Activated naive CD8-positive, alpha-beta T cell (primary cell): Measurements from ENCODE around the gene ENOX1.

ENCODE experiments used
- H3K27ac Mint-ChIP-seq: one replicate; pipeline ENCODE4 v1.8.0; 2021; ENCODE audit warnings: mixed read lengths
- H3K27me3 Mint-ChIP-seq: one replicate; pipeline ENCODE4 v1.8.0; 2021; ENCODE audit warnings: mixed read lengths
- H3K36me3 Mint-ChIP-seq: one replicate; pipeline ENCODE4 v1.8.0; 2021; ENCODE audit warnings: mixed read lengths
- H3K4me1 Mint-ChIP-seq: one replicate; pipeline ENCODE4 v1.8.0; 2021; ENCODE audit warnings: low read depth, mixed read lengths
- H3K4me3 Mint-ChIP-seq: one replicate; pipeline ENCODE4 v1.8.0; 2021; ENCODE audit warnings: mild to moderate bottlenecking, mixed read lengths
- H3K9me3 Mint-ChIP-seq: one replicate; pipeline ENCODE4 v1.8.0; 2021; ENCODE audit warnings: low read depth, mixed read lengths

The ENOX1 gene

DNA sequence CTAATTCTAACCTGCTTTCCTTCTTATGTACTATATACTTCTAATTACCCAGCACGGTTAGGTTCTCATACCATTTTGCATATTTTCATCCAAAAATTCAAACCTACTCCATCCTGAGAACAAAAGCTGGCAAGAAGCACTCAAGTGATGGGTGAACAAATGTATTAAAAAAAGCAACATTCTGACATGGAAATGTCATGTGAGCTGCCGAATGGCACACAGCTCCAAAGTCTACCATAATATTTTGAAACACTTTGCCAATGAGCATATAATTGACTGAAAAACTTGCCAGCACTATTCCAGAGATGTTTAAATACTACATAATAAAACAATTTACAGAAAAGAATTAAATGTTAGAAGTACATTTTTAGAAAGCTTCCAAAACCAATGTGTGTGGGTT, 274.6 kb downstream of the ENOX1 start:
- Mint-ChIP-seq H3K9me3 (no peaks in the 10 kb centered on the region), H3K4me1 (no peaks in the 10 kb centered on the region), H3K4me3 (no peak overlapping the region), H3K27ac (no peak overlapping the region), H3K36me3 (no peaks in the 10 kb centered on the region), H3K27me3 (no peaks in the 10 kb centered on the region)

DNA sequence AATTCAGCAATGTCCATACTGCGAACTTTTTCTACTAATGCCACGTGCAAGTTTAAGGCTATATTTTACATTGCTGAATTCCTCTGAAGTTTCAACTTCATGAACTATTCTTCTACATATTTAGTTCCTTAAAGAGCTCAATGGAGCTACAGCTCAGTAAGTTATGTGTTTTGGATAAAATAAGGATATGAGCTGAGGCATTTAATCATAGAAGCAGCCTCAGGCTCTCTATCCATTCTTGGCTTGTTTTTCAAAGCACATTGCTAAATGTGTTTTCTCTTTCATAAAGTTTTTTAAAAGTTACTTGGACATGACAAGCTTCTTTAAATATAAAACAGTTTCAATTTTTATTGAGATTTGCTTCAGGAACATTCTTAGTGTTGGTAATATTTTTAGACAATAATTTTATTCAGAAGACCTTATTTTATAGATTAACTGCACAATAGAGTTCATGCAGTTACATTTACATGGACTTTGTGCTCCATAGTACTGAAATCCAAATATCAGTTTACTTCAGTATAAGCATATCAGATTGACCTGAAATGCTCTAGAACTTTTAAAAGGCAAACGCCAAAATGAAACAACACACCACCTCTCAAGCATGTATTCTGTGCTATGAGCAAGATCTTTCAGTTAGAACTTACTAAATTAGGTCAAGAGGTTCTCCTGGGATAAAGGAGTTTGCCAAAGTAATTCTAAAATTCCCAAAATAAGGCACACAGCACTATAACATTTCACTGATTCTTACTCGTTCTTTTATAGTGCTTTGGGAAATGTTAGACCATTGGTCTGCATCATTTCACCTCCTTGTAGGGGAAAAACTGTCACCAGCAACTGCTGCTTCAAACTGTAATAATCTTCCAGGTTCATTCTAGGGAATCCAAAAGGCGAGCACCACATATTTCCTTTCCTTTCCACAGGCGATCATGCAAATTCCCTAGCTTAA, 275.5 kb downstream of the ENOX1 start:
- Mint-ChIP-seq H3K4me1 (no peaks in the 10 kb centered on the region), H3K36me3 (no peaks in the 10 kb centered on the region), H3K27me3 (no peaks in the 10 kb centered on the region), H3K9me3 (no peaks in the 10 kb centered on the region), H3K4me3 (no peak overlapping the region), H3K27ac (no peak overlapping the region)

- Mint-ChIP-seq H3K4me3 (no peak overlapping the region), H3K9me3 (peaks cover 10% of the 10 kb centered on the region), H3K27ac (no peak overlapping the region), H3K4me1 (no peaks in the 10 kb centered on the region), H3K36me3 (no peaks in the 10 kb centered on the region), H3K27me3 (peaks cover 7% of the 10 kb centered on the region)
Observed at GRCh38 chr13:43495732-43496131, 291.0 kb downstream of the ENOX1 start.

DNA sequence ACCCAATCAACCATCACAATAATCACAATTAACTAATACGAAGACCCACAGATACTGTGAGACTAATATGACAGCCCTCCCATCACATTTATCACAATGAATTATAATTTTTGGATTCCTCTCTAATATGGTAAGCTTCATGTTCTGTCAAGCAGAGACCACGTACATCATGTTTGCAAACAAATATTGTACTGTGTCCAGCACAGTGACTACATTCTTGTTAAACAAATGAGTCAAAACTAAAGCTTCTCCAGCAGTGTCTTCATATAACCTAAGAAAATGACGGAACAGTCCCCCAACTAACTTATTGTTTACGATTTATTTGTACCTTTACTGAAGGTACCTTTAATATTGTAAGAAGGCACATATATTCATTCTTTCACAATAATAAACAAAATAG, 292.6 kb downstream of the ENOX1 start:
- Mint-ChIP-seq H3K36me3 (no peaks in the 10 kb centered on the region), H3K27me3 (peaks cover 7% of the 10 kb centered on the region), H3K4me3 (no peak overlapping the region), H3K9me3 (no peaks in the 10 kb centered on the region), H3K27ac (no peak overlapping the region), H3K4me1 (no peaks in the 10 kb centered on the region)

DNA sequence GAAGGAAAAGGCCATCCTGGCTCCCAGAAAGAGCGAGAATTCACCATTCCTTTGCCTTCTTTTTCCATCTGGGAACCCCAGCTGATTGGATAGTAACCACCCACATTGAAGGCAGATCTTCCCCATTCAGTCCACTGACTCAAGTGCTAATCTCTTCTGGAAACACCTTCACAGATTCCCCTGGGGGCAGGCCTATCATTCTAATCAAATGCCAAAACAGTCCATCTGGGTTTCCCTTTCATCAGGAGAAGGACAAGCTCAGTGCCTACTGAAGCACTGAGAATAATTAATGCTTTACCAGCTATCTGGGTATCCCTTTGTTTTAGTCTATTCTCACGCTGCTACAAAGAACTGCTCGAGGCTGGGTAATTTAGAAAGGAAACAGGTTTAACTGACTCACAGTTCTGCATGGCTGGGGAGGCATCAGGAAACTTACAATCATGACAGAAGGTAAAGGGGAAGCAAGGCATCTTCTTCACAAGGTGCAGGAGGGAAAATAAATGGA, 293.2 kb downstream of the ENOX1 start:
- Mint-ChIP-seq H3K4me1 (no peaks in the 10 kb centered on the region), H3K9me3 (no peaks in the 10 kb centered on the region), H3K27me3 (peaks cover 6% of the 10 kb centered on the region), H3K36me3 (no peaks in the 10 kb centered on the region), H3K27ac (no peak overlapping the region), H3K4me3 (no peak overlapping the region)

DNA sequence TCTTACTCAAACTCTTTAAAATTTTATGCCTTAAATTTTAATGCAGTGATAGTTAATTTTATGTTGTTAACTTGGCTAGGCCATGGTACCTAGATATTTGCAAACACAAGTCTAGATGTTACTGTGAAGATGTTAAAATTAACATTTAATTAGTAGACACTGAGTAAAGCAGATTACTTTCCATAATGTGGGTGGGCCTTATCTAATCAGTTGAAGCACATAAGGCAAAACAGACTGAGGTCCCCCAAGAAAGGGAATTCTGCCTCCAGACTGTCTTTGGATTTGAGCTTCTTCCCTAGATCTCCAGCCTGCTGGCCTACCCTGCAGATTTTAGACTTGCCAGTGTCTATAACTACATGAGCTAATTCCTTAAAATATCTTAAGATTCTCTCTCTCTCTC, 294.0 kb downstream of the ENOX1 start:
- H3K27ac Mint-ChIP-seq, result no peak overlapping the region
- no peaks in the 10 kb centered on the region for H3K9me3 Mint-ChIP-seq
- no peaks in the 10 kb centered on the region for H3K4me1 Mint-ChIP-seq
- peaks cover 1% of the 10 kb centered on the region for H3K27me3 Mint-ChIP-seq
- no peak overlapping the region for H3K4me3 Mint-ChIP-seq
- H3K36me3 Mint-ChIP-seq, result no peaks in the 10 kb centered on the region

DNA sequence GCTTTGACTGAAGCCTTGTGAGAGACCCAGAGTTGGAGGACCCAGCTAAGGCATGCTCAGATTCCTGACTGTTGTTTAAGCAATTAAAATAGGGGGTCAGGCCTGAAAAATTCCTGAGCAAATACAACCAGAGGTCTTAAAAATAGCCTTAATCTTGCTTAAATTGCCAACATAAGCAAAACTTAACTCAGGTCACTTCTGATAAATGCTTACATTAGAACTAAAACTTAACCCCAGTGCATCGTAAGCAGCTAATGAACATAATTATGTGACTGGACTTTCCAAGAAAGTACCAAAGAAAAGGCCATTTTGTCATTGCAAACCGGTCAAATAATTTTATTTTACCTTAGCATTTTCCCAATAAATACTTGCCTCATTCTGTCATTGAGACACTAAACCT, 294.5 kb downstream of the ENOX1 start:
- Mint-ChIP-seq H3K36me3 (no peaks in the 10 kb centered on the region), H3K4me3 (no peak overlapping the region), H3K4me1 (no peaks in the 10 kb centered on the region), H3K27me3 (peaks cover 1% of the 10 kb centered on the region), H3K9me3 (no peaks in the 10 kb centered on the region), H3K27ac (no peak overlapping the region)

GRCh38 chr13:43489233-43489632, 297.5 kb downstream of the ENOX1 start:
- no peaks in the 10 kb centered on the region for H3K9me3 Mint-ChIP-seq
- H3K27ac Mint-ChIP-seq, result no peak overlapping the region
- no peaks in the 10 kb centered on the region for H3K36me3 Mint-ChIP-seq
- H3K27me3 Mint-ChIP-seq, result peaks cover 1% of the 10 kb centered on the region
- no peak overlapping the region for H3K4me3 Mint-ChIP-seq
- H3K4me1 Mint-ChIP-seq, result peaks cover 8% of the 10 kb centered on the region

DNA sequence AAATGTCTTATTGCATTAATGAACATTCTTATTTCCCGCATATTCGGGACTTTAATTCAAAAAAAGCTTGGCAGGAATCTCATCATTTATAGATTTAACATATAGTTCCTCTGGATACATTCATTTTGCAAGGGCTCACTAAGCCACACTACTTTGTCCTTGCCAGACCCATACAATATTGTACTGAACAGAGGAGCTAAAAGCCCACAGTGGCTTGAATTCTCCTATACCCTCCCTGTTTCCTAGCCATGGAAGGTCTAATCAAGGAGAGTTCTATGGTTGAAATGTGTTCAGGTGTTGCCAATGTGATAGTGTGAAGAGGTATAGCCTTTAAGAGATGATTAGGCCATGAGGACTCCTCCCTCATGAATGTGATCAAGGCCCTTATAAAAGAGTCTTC, 298.9 kb downstream of the ENOX1 start:
- Mint-ChIP-seq H3K4me3 (no peak overlapping the region), H3K36me3 (no peaks in the 10 kb centered on the region), H3K4me1 (peaks cover 10% of the 10 kb centered on the region), H3K27ac (no peak overlapping the region), H3K27me3 (peaks cover 1% of the 10 kb centered on the region), H3K9me3 (no peaks in the 10 kb centered on the region)

- Mint-ChIP-seq H3K27me3 (peaks cover 1% of the 10 kb centered on the region), H3K4me3 (no peak overlapping the region), H3K9me3 (no peaks in the 10 kb centered on the region), H3K4me1 (peaks cover 10% of the 10 kb centered on the region), H3K27ac (no peak overlapping the region), H3K36me3 (no peaks in the 10 kb centered on the region)
Observed at GRCh38 chr13:43487461-43487860, 299.3 kb downstream of the ENOX1 start.

GRCh38 chr13:43484432-43485225, 302.1 kb downstream of the ENOX1 start:
- Mint-ChIP-seq H3K4me1 (peaks cover 10% of the 10 kb centered on the region), H3K9me3 (no peaks in the 10 kb centered on the region), H3K27me3 (peaks cover 1% of the 10 kb centered on the region), H3K27ac (no peak overlapping the region), H3K36me3 (no peaks in the 10 kb centered on the region), H3K4me3 (no peak overlapping the region)

DNA sequence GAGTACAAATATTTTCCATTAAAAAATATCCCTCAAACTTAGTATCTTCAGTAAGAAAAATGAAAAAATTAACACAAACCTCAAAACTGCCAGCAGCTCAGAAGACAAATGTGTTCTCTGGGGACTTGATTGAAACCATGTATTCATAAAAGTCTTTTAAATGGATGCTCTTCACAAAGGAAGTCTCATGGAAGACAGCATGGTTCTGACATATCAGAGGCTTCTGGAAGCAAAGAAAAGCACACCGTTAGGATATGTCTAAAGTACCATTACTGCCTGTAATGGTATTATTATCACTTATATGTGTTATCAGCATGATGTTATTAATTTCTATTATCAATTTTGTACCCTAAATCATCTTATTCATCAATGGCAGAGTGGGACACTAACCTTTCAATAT, 302.8 kb downstream of the ENOX1 start:
- no peak overlapping the region for H3K27ac Mint-ChIP-seq
- H3K27me3 Mint-ChIP-seq, result peaks cover 2% of the 10 kb centered on the region
- H3K9me3 Mint-ChIP-seq, result no peaks in the 10 kb centered on the region
- H3K4me1 Mint-ChIP-seq, result peaks cover 10% of the 10 kb centered on the region
- no peak overlapping the region for H3K4me3 Mint-ChIP-seq
- no peaks in the 10 kb centered on the region for H3K36me3 Mint-ChIP-seq

DNA sequence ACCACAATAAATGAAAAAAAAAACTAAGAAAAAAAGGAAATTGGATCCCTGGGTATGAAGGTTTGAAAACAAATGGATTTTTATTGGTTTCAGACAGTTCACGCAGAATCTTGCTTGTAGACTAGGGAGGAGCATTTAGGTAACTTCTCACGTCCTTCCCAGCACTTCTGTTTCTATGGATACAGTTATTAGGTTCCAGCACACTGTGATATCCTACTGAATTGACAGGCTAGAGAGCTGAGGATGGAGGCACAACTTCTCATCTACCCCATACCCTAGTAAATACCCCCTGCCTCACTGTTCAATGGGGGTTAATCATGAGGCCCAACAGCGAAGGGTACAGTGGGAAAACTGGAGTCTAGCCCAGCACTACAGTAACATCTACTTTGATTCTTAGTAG, 304.1 kb downstream of the ENOX1 start:
- H3K9me3 Mint-ChIP-seq, result no peaks in the 10 kb centered on the region
- H3K27me3 Mint-ChIP-seq, result peaks cover 2% of the 10 kb centered on the region
- H3K4me1 Mint-ChIP-seq, result peaks cover 10% of the 10 kb centered on the region
- no peaks in the 10 kb centered on the region for H3K36me3 Mint-ChIP-seq
- H3K27ac Mint-ChIP-seq, result no peak overlapping the region
- no peak overlapping the region for H3K4me3 Mint-ChIP-seq

DNA sequence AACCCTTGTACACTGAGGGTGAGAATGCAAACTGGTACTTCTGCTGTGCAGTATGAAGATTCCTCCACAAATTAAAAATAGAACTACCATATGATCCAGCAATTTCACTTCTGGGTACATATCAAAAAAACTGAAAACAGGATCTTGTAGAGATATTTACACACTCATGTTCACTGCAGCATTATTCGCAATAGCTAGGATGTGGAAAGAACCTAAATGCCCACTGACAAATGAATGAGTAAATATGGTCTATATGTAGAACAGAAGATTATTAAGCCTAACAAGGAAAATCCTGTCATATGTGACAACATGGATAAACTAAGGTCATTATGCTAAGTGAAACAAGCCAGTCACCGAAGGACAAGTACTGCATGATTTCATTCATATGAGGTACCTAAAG, 304.7 kb downstream of the ENOX1 start:
- no peak overlapping the region for H3K4me3 Mint-ChIP-seq
- no peaks in the 10 kb centered on the region for H3K36me3 Mint-ChIP-seq
- H3K27me3 Mint-ChIP-seq, result peaks cover 2% of the 10 kb centered on the region
- H3K9me3 Mint-ChIP-seq, result no peaks in the 10 kb centered on the region
- peaks cover 10% of the 10 kb centered on the region for H3K4me1 Mint-ChIP-seq
- no peak overlapping the region for H3K27ac Mint-ChIP-seq

DNA sequence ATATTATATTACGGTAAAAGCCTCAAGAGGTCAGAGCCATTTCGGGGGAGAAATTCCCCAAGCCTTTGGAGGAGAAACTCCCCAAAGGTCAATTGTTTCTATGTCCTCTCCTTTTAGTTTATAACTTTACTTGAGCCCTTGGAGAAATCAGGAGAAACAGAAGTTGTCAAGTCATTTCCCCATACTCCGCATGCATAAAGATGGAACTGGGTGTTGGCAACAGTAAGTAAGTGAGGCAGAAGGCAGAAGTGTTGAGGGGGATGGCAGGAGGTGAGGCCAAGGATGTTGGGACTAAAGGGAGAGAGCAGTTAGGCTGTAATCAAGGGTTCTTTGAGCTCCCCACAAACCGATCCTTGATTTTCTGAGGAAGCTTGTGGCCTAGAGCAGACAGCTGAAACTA, 307.9 kb downstream of the ENOX1 start:
- Mint-ChIP-seq H3K9me3 (no peaks in the 10 kb centered on the region), H3K4me1 (no peaks in the 10 kb centered on the region), H3K27me3 (peaks cover 2% of the 10 kb centered on the region), H3K36me3 (no peaks in the 10 kb centered on the region), H3K27ac (no peak overlapping the region), H3K4me3 (no peak overlapping the region)
